Activated CD8-positive, alpha-beta T cell treated with anti-CD3 and anti-CD28 coated beads for 36 hours (primary cell): ENCODE data around the gene STXBP4. TPM values are rescaled to one million over a fixed set of nuclear protein-coding genes. Genes with fewer than 3 reads are reported as not detected.

Experiments used
- ATAC-seq: fragments of 200-7000 bp; cut with Tn5 transposase; one replicate; pipeline ENCODE4 v1.10.0; 2021; ENCODE audit warnings: mild to moderate bottlenecking, moderate library complexity
- CTCF ChIA-PET: fragments of 350-600 bp; sonication (Branson Sonifier 250); formaldehyde crosslinking; loops from one replicate; lab custom pipeline; 2021; ENCODE audit warnings: antibody characterized with exemption; lab: Charles Lee
- POLR2A ChIA-PET: fragments of 350-600 bp; sonication (Branson Sonifier 250); formaldehyde crosslinking; loops from one replicate; lab custom pipeline; 2021; ENCODE audit warnings: antibody characterized with exemption; lab: Charles Lee
- DNase-seq: peaks from one replicate; pipeline ENCODE4 v3.0.0-alpha.2; 2020
- H3K27ac Mint-ChIP-seq: one replicate; pipeline ENCODE4 v1.8.0; 2021; ENCODE audit warnings: mild to moderate bottlenecking, mixed read lengths
- H3K27me3 Mint-ChIP-seq: one replicate; pipeline ENCODE4 v1.8.0; 2021; ENCODE audit warnings: mixed read lengths
- H3K36me3 Mint-ChIP-seq: one replicate; pipeline ENCODE4 v1.8.0; 2021; ENCODE audit warnings: low read depth, mixed read lengths
- H3K4me1 Mint-ChIP-seq: one replicate; pipeline ENCODE4 v1.8.0; 2021; ENCODE audit warnings: low read depth, mixed read lengths
- H3K4me3 Mint-ChIP-seq: one replicate; pipeline ENCODE4 v1.8.0; 2021; ENCODE audit warnings: mild to moderate bottlenecking, moderate library complexity, mixed read lengths
- H3K9me3 Mint-ChIP-seq: one replicate; pipeline ENCODE4 v1.8.0; 2021; ENCODE audit warnings: mixed read lengths
- intact Hi-C: fragments of 100-400 bp; cut with micrococcal nuclease; formaldehyde crosslinking; loops from one replicate; pipeline ENCODE4 v1.10.0; 2022
- total RNA-seq, 2 experiments: library from RNA; stranded (reverse); gene quantifications; one replicate each; pipeline ENCODE4 v1.2.3, GENCODE V29; 2021
- TF ChIP-seq, protein P1 (sequence below): fragments of 200-600 bp; IDR thresholded peaks from one replicate; pipeline ENCODE4 v1.8.0; 2022; ENCODE audit warnings: antibody characterized with exemption, mild to moderate bottlenecking

Gene STXBP4
- total RNA-seq, 2 experiments from 2014 or later: 4.8 to 6.4 TPM

DNA sequence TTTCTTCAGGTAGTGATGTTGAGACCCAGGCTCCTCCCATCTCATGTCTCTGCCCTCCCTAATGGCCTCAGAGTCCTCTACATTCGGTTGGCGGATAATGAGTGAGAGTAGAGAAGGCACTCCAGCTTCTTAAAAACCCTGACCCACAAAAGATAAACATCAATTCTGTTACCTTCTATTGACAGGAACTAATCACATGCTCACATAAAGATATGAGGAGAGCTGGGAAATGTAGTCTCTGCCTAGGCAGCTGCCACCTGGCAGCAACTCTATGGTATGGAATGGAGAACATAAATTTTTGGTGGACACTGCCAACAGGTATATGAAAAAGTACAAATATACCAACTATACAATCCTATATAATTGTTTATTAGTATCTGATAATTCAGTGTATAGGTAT, 185.5 kb downstream of the STXBP4 start:
- H3K36me3 Mint-ChIP-seq: no peaks in the 10 kb centered on the region

DNA sequence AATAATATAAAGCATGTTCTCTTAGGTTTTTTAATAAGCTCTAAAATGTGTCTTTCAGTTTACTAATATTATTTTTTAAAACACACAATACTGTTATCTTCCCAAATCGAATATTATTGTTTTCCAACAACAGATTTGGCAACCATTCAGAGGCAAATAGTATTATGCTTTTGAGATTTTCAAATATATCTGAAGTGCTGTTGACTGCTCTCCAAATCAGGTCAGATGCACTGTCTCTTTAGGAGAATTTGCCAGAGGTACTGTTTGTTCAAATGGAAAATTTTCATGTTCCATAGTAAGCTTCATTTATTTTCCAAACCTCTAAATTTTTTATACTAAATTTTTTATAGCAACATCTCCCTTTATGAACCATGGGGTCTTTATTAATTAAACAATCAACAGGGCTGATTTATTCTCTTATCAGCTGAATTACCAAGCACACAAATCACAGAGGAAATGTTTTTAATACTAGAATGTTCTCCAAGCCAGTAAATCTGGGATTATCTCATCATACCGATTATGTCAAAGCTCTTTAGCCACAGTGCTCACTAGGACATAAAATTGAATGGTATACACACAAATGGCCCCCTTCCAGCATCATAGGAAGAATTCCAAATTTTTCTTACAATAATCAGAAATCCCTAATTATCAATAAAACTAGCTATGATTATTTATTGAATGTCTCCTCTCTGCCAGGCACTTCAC, 187.4 kb downstream of the STXBP4 start:
- POLR2A ChIA-PET: no interaction called here
- no peak overlapping the region for H3K27ac Mint-ChIP-seq

More for the DNA sequence above, 185.5 kb downstream of the STXBP4 start:
- no peaks in the 10 kb centered on the region for H3K4me1 Mint-ChIP-seq
- DNase-seq: no peak
- intact Hi-C loops: no loop called here
- no peak overlapping the region for H3K27ac Mint-ChIP-seq
- POLR2A ChIA-PET: interaction anchor here (1.0 kb wide), 1 partner anchor 10 kb away, joined by 5 read pairs; no protein-coding TSS in a partner anchor
- no peak overlapping the region for H3K4me3 Mint-ChIP-seq
- no peak for ATAC-seq
- CTCF ChIA-PET: interaction anchor here (0.7 kb wide), 1 partner anchor 161 kb away, joined by 3 read pairs; no protein-coding TSS in a partner anchor
- no peaks in the 10 kb centered on the region for H3K9me3 Mint-ChIP-seq
- TF ChIP-seq, protein P1, sequence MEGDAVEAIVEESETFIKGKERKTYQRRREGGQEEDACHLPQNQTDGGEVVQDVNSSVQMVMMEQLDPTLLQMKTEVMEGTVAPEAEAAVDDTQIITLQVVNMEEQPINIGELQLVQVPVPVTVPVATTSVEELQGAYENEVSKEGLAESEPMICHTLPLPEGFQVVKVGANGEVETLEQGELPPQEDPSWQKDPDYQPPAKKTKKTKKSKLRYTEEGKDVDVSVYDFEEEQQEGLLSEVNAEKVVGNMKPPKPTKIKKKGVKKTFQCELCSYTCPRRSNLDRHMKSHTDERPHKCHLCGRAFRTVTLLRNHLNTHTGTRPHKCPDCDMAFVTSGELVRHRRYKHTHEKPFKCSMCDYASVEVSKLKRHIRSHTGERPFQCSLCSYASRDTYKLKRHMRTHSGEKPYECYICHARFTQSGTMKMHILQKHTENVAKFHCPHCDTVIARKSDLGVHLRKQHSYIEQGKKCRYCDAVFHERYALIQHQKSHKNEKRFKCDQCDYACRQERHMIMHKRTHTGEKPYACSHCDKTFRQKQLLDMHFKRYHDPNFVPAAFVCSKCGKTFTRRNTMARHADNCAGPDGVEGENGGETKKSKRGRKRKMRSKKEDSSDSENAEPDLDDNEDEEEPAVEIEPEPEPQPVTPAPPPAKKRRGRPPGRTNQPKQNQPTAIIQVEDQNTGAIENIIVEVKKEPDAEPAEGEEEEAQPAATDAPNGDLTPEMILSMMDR: no peak
- H3K27me3 Mint-ChIP-seq: no peaks in the 10 kb centered on the region

DNA sequence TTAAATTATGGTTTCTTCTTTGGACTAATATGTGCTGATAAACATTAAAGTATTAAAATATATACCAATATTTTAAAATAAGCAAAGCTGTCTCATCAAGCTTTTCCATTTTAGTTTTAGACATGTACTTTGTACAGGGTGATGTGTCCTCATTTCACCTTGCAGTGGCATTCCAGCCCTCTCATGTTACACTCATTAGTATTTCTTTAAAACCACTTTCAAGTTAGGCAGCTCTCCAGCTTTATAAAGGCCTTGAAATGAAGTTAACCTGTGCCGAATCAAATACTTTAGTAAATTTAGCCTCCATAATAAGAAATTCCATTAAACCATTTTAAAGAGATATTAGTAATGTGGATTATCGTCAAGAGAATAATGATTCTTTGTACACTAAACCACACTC, 188.6 kb downstream of the STXBP4 start:
- DNase-seq: no peak
- Mint-ChIP-seq H3K27me3 (no peaks in the 10 kb centered on the region), H3K9me3 (no peaks in the 10 kb centered on the region), H3K4me3 (no peak overlapping the region), H3K27ac (no peak overlapping the region), H3K36me3 (peaks cover 3% of the 10 kb centered on the region), H3K4me1 (no peaks in the 10 kb centered on the region)
- intact Hi-C loops: no loop called here
- CTCF ChIA-PET: no interaction called here
- no peak for ATAC-seq
- POLR2A ChIA-PET: no interaction called here
- TF ChIP-seq, protein P1: no peak

More for the DNA sequence above, 187.4 kb downstream of the STXBP4 start:
- Mint-ChIP-seq H3K4me3 (no peak overlapping the region), H3K9me3 (no peaks in the 10 kb centered on the region), H3K36me3 (peaks cover 3% of the 10 kb centered on the region), H3K4me1 (no peaks in the 10 kb centered on the region), H3K27me3 (no peaks in the 10 kb centered on the region)
- intact Hi-C loops: no loop called here
- TF ChIP-seq, protein P1: no peak
- no peak for DNase-seq
- CTCF ChIA-PET: no interaction called here
- ATAC-seq: no peak

DNA sequence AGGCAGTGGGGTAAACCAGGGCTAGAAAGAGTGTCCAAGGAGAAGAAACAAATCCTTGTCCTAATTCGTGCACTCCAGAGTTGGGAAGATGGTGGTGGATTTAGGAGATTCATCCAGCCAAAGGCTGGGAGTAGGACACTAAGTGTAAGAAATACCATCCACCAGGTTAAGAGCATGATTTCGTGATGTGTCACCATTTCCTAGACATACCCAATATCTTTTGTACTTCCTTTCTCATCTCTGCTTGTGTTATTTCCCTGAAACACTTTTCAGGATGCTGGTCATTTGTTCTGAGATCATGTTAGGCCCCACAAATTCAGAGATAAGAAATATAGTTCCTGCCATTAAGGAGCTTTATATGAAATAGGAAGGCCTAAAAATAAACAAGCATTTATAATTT, 189.9 kb downstream of the STXBP4 start:
- no peak for ATAC-seq

DNA sequence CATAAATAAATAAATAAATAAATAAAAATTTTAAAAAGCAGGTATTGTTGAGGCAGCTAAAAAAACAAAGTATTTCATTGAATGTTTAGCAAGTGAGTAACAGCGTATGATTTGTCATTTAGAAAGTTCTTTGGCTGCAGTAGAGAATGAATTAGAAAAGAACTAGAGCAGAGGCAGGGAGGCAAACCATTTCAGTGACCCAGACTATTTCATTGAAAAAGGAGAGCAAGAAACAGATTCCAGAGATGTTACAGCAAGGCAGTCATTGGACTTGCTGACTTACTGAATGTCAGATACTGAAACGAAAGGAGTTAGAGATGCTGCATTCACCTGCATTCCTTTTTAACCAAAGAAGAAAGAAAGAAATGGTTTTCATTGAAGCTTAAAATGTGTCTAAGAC, 190.7 kb downstream of the STXBP4 start:
- H3K4me3 Mint-ChIP-seq: no peak overlapping the region
- ChIA-PET CTCF (no interaction called here), POLR2A (interaction anchor here (0.6 to 0.7 kb wide), 2 partner anchors 20 to 105 kb away, joined by 3 to 4 read pairs; no protein-coding TSS in a partner anchor)

More for the DNA sequence above, 189.9 kb downstream of the STXBP4 start:
- intact Hi-C loops: no loop called here
- POLR2A ChIA-PET: interaction anchor here (0.7 kb wide), 1 partner anchor 104 kb away, joined by 3 read pairs; no protein-coding TSS in a partner anchor
- TF ChIP-seq, protein P1: no peak
- Mint-ChIP-seq H3K27me3 (no peaks in the 10 kb centered on the region), H3K4me1 (no peaks in the 10 kb centered on the region), H3K4me3 (no peak overlapping the region), H3K36me3 (peaks cover 4% of the 10 kb centered on the region), H3K9me3 (no peaks in the 10 kb centered on the region), H3K27ac (no peak overlapping the region)
- DNase-seq: no peak
- CTCF ChIA-PET: no interaction called here

More for the DNA sequence above, 190.7 kb downstream of the STXBP4 start:
- TF ChIP-seq, protein P1: no peak
- Mint-ChIP-seq H3K9me3 (no peaks in the 10 kb centered on the region), H3K36me3 (peaks cover 4% of the 10 kb centered on the region), H3K27me3 (no peaks in the 10 kb centered on the region), H3K27ac (no peak overlapping the region), H3K4me1 (no peaks in the 10 kb centered on the region)
- intact Hi-C loops: no loop called here
- ATAC-seq (no peak), DNase-seq (no peak)
